Memory B cell (primary cell): ENCODE measurements around the gene RARA.

Experiments
- ATAC-seq: fragments of 150-1000 bp; cut with Tn5 transposase; 2 replicates; pipeline ENCODE4 v1.10.0; 2021; ENCODE audit warnings: low read depth, mild to moderate bottlenecking, moderate library complexity
- DNase-seq, 2 donors: peaks; one replicate each; pipeline ENCODE4 v3.0.0; 2022; ENCODE audit warnings: low spot score in 2 of 2
- H3K27ac Mint-ChIP-seq: one replicate; pipeline ENCODE4 v1.8.0; 2022; ENCODE audit warnings: mild to moderate bottlenecking, moderate library complexity, mixed read lengths
- H3K27me3 Mint-ChIP-seq: one replicate; pipeline ENCODE4 v1.8.0; 2022; ENCODE audit warnings: mixed read lengths
- H3K36me3 Mint-ChIP-seq: one replicate; pipeline ENCODE4 v1.8.0; 2022; ENCODE audit warnings: mild to moderate bottlenecking, mixed read lengths
- H3K4me1 Mint-ChIP-seq: one replicate; pipeline ENCODE4 v1.8.0; 2022; ENCODE audit warnings: mixed read lengths
- H3K4me3 Mint-ChIP-seq: one replicate; pipeline ENCODE4 v1.8.0; 2022; ENCODE audit warnings: mild to moderate bottlenecking, moderate library complexity, mixed read lengths
- H3K9me3 Mint-ChIP-seq: one replicate; pipeline ENCODE4 v1.8.0; 2022; ENCODE audit warnings: mixed read lengths

The RARA gene

GRCh38 chr17:40315678-40316570, 6.9 kb downstream of the RARA start:
- H3K36me3 Mint-ChIP-seq: no peaks in the 10 kb centered on the region
- no peak overlapping the region for H3K27ac Mint-ChIP-seq
- H3K4me3 Mint-ChIP-seq: peak overlapping the region; percentile 43
- H3K4me1 Mint-ChIP-seq: peaks cover 59% of the 10 kb centered on the region
- ATAC-seq (no peak), DNase-seq (no peak)
- no peaks in the 10 kb centered on the region for H3K27me3 Mint-ChIP-seq
- H3K9me3 Mint-ChIP-seq: no peaks in the 10 kb centered on the region

- no peaks in the 10 kb centered on the region for H3K36me3 Mint-ChIP-seq
- H3K9me3 Mint-ChIP-seq: no peaks in the 10 kb centered on the region
- no peak for DNase-seq
- H3K27me3 Mint-ChIP-seq: no peaks in the 10 kb centered on the region
- H3K27ac Mint-ChIP-seq: no peak overlapping the region
- no peak for ATAC-seq
- peaks cover 58% of the 10 kb centered on the region for H3K4me1 Mint-ChIP-seq
- H3K4me3 Mint-ChIP-seq: peak overlapping the region; percentile 86
Measured at GRCh38 chr17:40316571-40317344, 7.8 kb downstream of the RARA start.

GRCh38 chr17:40317345-40317873, 8.4 kb downstream of the RARA start:
- peak overlapping the region; percentile 100 for H3K27ac Mint-ChIP-seq
- no peak for ATAC-seq
- DNase-seq: no peak
- no peaks in the 10 kb centered on the region for H3K9me3 Mint-ChIP-seq
- no peaks in the 10 kb centered on the region for H3K36me3 Mint-ChIP-seq
- peaks cover 52% of the 10 kb centered on the region for H3K4me1 Mint-ChIP-seq
- no peaks in the 10 kb centered on the region for H3K27me3 Mint-ChIP-seq
- peak overlapping the region; percentile 86 for H3K4me3 Mint-ChIP-seq

- peak; percentile 62 for ATAC-seq
- Mint-ChIP-seq H3K4me1 (peaks cover 51% of the 10 kb centered on the region), H3K27ac (peak overlapping the region; percentile 100), H3K9me3 (no peaks in the 10 kb centered on the region), H3K27me3 (no peaks in the 10 kb centered on the region), H3K4me3 (peak overlapping the region; percentile 86), H3K36me3 (no peaks in the 10 kb centered on the region)
- peak; percentile 85 to 89 for DNase-seq
Measured at GRCh38 chr17:40317880-40318829, 9.2 kb downstream of the RARA start.

- Mint-ChIP-seq H3K4me1 (peaks cover 53% of the 10 kb centered on the region), H3K9me3 (no peaks in the 10 kb centered on the region), H3K27ac (peak overlapping the region; percentile 100), H3K4me3 (peak overlapping the region; percentile 86), H3K27me3 (no peaks in the 10 kb centered on the region), H3K36me3 (no peaks in the 10 kb centered on the region)
- DNase-seq (no peak), ATAC-seq (no peak)
Measured at GRCh38 chr17:40318830-40319391, 9.9 kb downstream of the RARA start.

GRCh38 chr17:40319651-40320540, 10.9 kb downstream of the RARA start:
- Mint-ChIP-seq H3K4me1 (peaks cover 52% of the 10 kb centered on the region), H3K27ac (peak overlapping the region; percentile 100), H3K4me3 (peak overlapping the region; percentile 86), H3K36me3 (no peaks in the 10 kb centered on the region), H3K27me3 (no peaks in the 10 kb centered on the region), H3K9me3 (no peaks in the 10 kb centered on the region)
- no peak for DNase-seq
- no peak for ATAC-seq

GRCh38 chr17:40320756-40321523, 12.0 kb downstream of the RARA start:
- H3K27me3 Mint-ChIP-seq: no peaks in the 10 kb centered on the region
- ATAC-seq (no peak), DNase-seq (no peak)
- H3K27ac Mint-ChIP-seq: peak overlapping the region; percentile 100
- peak overlapping the region; percentile 86 for H3K4me3 Mint-ChIP-seq
- no peaks in the 10 kb centered on the region for H3K36me3 Mint-ChIP-seq
- peaks cover 61% of the 10 kb centered on the region for H3K4me1 Mint-ChIP-seq
- H3K9me3 Mint-ChIP-seq: no peaks in the 10 kb centered on the region

- Mint-ChIP-seq H3K4me3 (peak overlapping the region; percentile 86), H3K27me3 (no peaks in the 10 kb centered on the region), H3K36me3 (no peaks in the 10 kb centered on the region), H3K4me1 (peaks cover 64% of the 10 kb centered on the region), H3K27ac (peak overlapping the region; percentile 100), H3K9me3 (no peaks in the 10 kb centered on the region)
- DNase-seq (no peak), ATAC-seq (no peak)
Measured at GRCh38 chr17:40321524-40321929, 12.5 kb downstream of the RARA start.

GRCh38 chr17:40321961-40322357, 13.0 kb downstream of the RARA start:
- no peaks in the 10 kb centered on the region for H3K36me3 Mint-ChIP-seq
- no peaks in the 10 kb centered on the region for H3K27me3 Mint-ChIP-seq
- peak overlapping the region; percentile 86 for H3K4me3 Mint-ChIP-seq
- DNase-seq (no peak), ATAC-seq (no peak)
- H3K27ac Mint-ChIP-seq: peak overlapping the region; percentile 100
- H3K4me1 Mint-ChIP-seq: peaks cover 66% of the 10 kb centered on the region
- H3K9me3 Mint-ChIP-seq: no peaks in the 10 kb centered on the region

GRCh38 chr17:40322358-40323315, 13.7 kb downstream of the RARA start:
- peak overlapping the region; percentile 100 for H3K27ac Mint-ChIP-seq
- H3K9me3 Mint-ChIP-seq: no peaks in the 10 kb centered on the region
- no peaks in the 10 kb centered on the region for H3K36me3 Mint-ChIP-seq
- ATAC-seq (peak; percentile 40), DNase-seq (peak; percentile 91 to 96)
- H3K4me1 Mint-ChIP-seq: peaks cover 68% of the 10 kb centered on the region
- H3K27me3 Mint-ChIP-seq: no peaks in the 10 kb centered on the region
- H3K4me3 Mint-ChIP-seq: peak overlapping the region; percentile 86
